HG02870 (cell line): Measurements from ENCODE around the gene RNF212.
"Not testable (repeated sequence)": the region's sequence is repeated elsewhere in the genome, so short reads cannot be mapped to it uniquely, and the experiment has no call there.

ENCODE experiments used
- ATAC-seq: cut with Tn5 transposase; IDR thresholded peaks from one replicate; pipeline ENCODE4 v1.9.1; 2021; ENCODE audit warnings: mild to moderate bottlenecking, moderate library complexity; ENCODE audit not compliant: unreplicated experiment

Gene RNF212, protein sequence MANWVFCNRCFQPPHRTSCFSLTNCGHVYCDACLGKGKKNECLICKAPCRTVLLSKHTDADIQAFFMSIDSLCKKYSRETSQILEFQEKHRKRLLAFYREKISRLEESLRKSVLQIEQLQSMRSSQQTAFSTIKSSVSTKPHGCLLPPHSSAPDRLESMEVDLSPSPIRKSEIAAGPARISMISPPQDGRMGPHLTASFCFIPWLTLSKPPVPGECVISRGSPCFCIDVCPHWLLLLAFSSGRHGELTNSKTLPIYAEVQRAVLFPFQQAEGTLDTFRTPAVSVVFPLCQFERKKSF

DNA sequence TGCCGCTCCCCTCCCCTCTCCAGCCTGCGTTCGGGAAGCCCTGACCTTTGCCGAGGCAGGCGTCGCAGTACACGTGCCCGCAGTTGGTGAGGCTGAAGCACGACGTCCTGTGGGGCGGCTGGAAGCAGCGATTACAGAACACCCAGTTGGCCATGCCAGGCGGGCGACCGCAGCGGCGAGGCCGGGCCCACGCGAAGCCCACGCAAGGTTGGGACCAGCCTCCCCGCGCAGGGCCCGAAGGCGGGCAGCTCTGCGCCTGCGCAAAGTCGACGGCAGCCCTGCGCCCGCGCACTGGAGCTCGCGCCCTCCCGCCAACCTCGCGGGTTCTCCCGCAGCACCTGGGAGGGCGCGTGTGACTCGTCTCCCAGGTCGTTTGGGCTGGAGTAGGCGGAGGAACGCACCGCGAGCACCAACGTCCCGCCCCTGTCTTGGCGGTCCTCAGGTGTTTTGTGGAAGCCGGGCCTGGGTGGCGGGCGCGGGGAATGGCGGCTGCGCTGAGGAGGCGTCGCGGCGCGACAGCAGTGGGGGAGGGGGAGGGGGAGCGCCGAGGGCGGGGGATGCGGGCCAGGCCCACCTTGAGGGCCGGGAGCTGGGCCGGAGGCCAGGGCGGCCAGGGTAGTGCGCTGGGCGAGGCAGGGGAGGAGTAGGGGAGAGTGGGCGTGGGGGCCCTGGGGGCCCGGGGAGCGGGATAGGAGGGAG lies at the start of gene RNF212:
TSS of gene RNF212 (minus strand) at position 254 of the 699 bp plus-strand sequence. CDS start at position 154, 100 bp downstream.
- no peak for ATAC-seq

DNA sequence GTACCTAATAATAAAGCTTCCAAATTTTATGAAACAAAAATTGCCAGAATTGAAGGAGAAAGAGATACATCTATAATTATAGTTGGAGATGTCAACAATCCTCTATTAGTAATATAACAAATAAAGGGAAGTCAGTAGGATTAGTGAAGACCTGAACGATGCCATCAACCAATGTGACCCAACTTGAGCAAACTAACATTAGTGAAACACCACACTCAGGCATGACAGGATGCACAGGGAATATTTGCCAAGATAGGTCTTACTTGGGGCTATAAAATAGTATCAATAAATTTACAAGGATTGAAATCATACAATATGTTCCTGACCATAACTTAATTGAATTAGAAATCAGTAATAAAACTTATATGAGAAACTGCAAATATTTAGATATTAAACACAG lies 47.0 kb upstream of the RNF212 start:
- ATAC-seq: no peak

DNA sequence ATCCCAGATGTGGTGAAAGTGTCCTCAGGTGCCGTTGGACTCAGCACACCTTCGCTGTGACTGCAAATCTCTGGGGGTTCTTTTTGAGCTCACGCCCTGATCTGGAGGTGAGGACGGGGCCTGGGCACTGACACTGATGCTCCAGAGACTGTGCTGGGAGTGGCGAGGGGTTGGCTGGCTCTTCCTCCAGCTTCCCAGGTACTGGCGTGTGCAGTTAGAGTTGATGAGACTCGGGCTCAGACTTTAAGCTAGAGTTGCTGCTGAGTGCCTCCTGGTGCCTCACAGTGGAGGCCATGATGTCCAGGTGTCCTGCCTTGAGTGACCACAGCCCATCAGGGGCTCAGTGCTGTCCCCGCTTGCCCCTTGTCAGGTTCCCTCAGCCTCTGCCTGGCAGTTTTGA lies 42.7 kb upstream of the RNF212 start:
- no peak for ATAC-seq

DNA sequence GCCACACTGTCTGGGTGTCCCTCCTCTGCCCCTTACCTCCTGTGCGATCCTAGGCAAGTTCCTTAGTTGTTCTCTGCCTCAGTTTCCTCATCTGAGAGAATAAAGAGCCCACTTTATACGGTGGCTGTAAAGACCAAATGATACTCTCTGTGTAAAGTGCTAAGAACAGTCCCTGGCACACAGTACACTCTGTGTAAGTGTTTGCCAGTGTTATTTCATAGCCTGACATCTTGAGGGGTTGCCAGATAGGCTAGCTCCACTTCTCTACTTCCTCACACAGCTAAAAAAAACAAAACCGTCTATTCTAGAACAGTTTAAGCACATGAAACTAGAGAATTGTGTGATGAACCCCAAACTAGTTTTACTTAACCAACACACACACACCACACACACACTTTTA lies 42.0 kb upstream of the RNF212 start:
- ATAC-seq: no peak

DNA sequence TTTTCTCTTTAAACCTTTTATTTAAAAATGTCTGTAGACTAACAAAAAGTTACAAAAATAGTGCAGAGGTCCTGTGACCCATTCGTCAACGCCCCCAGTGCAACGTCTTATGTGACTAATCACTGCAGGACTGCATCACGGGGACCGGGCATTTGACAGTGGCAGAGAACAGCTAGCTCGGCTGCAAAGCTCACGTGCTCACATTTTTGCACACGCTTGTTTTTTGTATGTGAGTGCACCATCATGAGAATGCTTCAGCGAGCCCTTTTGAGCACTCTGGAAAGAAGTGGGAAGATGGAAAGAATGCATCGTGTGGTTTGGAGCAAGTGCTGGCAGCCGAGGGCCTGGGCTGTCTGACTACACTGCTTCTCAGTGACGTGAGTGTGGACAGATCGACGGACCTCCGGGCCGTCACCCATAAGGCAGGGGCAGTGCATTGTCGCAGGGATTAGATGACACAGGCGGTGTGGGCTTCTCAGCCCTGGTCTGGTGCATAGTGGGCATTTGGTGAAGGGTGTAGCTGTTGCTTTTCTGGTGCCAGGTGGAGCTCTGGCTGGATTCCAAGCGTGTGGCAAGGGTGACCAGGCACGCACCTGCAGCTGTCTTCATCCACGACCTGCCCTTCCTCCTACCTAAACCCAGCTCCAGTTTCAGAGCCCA lies 41.3 kb upstream of the RNF212 start:
- no peak for ATAC-seq

DNA sequence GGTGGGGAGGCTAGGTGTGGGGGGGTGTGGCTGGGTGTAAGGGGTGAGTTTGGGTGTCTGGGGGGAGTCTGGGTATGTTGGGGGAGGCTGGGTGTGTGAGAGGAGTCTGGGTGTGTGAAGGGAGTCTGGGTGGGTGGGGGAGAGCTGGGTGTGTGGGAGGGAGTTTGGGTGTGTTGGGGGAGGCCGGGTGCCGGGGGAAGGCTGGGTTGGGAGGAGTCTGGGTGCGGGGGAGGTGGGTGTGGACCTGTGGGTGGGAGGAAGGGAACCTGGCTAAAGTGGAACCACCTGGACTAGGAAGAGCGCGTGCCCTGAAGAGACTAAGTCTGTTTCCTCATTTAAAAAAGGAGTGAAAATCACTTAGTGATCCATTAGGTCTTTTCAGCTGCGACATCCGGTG lies 40.8 kb upstream of the RNF212 start:
- ATAC-seq: no peak

DNA sequence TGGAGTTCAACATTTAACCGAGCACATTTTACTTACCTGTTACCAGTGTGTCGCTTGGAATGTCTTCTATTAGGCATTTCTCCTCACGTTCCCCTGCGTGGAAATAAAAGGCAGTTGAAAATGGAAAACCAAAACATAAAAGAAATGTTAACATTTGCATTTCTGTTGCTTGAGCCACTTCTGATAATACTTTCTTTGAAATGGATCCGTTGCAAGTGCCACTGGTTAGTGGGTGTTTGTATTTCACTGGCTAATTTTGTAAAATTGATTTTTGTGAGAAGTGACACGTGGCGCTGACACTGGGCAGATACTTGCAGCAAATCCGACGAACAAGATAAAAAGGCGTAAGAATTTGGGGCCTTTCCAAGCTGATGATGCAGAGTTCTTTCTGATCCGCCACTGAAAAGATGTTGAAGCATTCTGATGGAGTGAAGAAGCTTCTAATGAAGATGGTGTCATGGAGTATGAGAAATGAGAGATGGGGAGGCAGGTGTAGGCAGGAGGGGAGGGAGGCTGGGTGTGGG lies 40.3 kb upstream of the RNF212 start:
- ATAC-seq: no peak

DNA sequence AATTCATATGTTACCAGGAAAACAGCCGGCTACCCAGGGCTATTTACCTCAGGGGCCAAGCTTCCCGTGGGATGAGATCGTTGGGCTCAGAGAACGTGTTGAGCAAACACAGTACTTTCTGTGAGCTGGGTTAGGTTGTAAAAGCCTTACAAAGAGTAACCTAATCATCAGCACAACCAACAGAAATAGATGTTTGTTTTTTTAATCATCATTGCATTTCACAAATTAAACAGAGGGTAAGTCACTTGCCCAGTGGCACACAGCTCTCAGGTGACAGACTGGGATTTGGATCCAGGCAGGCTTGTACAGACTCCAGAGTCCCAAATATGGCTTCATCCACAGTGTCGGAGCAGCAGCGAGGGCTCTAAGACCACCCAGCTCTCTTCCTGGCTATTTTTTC lies 38.9 kb upstream of the RNF212 start:
- no peak for ATAC-seq

DNA sequence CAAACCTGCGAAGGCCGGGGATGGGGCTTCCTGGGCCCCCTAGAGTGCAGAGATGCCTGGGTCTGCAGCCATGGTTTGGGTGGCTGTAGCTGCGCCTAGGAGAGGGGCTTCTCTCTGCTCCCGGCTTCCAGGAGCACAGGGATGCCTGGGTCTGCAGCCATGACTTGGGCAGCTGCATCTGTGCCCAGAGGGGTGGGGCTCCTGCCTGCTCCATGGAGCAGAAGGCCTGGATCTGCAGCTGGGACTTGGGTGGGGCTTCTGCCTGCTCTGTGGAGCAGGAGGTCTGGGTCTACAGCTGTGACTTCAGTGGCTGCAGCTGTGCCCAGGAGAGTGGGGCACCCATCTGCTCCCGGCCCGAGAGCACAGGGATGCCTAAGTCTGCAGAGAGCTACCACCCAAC lies 38.2 kb upstream of the RNF212 start:
- ATAC-seq: no peak

DNA sequence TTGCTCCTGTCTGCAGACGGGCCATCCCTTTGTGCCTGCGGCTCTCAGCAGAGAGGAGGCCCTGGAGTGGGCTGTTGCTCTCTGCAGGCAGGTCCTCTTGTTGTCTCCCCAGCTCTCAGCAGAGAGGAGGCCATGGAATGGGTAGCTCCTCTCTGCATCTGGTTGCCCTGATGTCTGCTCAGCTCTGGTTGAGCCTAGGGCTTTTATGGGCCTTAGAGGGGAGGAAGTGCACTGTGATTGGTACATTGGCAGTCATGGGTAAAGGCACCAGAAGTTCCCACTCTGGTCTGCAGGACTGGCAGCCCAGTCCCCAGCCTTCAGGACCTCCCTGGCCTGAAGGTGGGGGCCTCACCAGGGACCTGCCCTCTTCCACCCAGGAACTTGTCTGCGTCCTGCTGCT lies 37.5 kb upstream of the RNF212 start:
- no peak for ATAC-seq

DNA sequence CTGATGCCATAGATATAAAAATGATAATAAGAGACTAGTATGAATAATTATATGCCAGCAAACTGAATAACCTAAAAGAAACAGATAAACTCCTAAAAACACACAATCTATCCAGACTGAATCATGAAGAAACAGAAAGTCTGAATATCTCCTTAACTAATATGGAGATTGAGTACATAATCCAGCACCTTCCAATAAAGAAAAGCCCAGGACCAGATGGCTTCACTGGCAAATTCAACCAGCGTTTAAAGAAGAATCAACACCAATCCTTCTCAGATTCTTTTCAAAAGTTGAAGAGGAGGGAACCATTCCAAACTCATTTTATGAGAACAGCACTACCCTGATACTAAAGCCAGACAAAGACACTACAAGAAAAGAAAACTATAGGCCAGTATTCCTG lies 26.5 kb upstream of the RNF212 start:
- no peak for ATAC-seq

DNA sequence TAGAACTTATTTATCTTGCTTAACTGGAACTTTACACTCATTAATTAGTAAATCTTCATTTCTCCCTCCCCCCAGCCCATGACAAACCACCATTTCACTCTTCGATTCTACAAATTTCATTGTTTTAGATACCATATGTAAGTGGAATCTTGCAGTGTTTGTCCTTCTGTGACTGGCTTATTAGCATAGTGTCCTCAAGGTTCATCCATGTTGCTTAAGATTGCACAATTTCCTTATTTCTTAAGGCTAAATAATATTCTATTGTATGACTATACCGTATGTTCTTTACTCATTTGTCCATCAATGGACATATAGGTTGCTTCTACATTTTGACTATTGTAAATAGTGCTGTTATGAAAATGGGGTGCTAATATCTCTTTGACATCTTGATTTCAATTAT lies 24.5 kb upstream of the RNF212 start:
- ATAC-seq: no peak

DNA sequence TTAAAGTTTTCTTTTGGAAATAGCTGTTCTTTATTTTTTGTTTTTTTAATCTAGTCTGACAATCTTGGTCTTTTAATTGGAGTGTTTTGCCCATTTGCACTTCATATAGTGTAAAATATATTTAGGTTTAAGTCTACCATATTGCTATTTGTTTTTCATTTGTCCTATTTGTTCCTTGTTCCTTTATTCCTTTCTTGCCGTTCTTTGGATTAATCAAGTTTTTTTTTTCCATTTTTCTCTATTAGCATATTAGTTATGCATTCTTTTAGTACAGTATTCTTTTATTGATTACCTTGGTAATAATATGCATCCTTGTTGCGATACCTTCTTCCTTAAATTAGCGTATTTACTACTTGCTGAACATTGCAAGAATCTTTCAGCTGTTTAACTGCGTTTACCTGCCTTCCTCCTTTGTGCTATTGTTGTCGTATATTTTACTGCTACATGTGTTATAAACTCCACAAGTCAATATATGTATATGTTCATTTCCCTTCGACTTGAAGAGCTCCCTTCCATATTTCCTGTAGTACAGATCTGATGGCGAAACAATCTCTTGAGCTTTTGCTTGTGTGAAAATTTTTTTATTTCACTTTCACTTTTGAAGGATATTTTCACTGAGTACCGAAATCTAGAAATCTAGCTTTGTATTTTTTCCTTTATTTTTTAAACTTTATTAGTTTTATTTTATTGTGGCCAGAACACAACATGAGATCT lies 23.9 kb upstream of the RNF212 start:
- no peak for ATAC-seq

DNA sequence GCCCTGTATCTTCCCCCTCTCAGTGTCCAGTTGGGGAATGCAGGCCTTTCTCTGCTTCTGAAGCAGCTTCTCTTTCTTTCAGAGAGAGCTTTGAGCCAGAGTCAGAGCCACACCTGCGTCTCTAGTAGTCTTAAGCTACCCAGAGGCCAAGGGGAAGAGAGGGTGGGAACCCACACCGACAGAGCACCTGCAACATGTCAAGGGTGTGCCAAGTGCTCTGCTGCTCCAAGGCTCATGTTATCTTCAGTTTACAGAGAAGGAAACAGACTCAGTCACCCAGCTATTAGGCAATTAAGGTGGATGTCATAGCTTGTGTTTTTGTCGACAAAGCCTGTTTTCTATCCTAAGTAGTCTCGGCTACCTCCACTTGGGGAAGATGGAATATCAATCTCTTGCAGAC lies 22.7 kb upstream of the RNF212 start:
- no peak for ATAC-seq

DNA sequence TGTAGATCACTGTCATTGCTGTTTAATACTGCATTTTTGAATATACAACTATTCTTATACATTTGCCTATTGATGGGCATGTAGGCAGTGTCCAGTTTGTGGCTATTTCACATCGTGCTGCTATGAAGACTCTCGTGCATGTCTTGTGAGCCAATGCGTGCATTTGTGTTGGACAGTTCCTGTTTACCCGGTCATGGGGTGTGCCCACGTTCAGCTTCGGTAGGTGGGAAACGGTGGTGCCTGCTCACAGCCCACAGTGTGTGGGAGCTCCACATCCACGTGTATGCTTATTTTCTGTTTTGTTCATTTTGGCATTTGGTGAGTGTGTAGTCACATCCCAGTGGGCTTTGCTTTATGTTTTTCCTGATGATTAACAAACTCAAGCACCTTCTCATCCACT lies 19.7 kb upstream of the RNF212 start:
- no peak for ATAC-seq

DNA sequence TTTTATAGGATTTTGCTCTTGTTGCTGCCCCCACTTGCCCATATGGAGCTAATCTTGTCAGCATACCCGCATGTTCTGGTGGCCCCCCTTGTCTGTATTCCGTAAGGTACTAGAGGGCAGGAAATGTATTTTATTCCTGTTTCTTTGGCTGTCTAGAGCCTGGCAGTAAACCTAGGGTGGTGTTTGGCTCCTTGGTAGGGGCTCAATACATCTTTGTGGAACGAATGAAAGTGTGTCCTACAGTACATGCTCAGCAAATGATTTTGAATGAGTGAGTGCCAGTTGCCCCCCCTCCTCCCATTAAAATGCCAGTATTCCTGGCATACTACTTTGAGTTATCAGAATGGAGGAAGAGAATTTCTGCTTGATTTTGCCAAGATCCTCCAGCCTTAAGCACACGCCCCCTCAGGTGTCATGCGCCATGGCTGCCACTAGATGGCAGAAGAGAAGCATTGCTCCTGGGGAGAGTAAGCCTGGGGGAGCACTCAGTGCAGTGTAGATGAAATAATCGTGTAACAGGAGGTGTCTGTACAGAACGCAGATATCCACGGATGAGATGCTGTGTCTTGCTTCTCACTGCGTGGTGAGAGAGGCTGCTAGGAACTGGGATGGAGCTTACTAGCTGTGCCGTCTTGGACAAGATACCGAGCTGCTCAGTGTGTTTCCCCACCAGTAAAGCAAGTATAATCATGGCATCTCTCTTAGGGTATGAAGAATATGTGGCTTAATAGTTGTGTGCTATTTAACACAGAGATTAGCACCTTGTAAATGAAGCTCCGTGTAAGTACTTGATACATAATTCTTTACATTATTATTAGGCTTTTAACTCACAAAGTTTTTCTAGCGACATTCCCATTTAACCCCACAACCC lies 17.2 kb upstream of the RNF212 start:
- ATAC-seq: peak; percentile 61

DNA sequence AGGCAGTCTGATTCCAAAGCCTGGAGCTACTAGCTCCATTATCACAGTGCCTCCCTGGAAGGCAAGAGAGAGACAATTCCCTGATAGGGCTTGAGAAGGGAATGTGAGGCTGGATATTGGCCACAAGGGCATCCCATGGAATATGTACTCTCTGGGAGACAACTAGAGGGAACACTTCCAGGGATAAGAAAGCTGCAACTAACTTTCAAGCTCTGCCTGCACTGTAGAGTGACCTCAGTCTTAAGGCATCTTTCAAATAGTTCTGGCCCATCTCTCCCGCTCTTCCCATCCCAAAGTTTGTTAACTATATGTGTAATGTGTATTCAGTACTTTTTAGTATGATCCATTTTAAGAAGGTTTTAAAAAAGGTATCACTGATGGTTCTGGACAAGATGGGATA lies 13.1 kb upstream of the RNF212 start:
- ATAC-seq: no peak

DNA sequence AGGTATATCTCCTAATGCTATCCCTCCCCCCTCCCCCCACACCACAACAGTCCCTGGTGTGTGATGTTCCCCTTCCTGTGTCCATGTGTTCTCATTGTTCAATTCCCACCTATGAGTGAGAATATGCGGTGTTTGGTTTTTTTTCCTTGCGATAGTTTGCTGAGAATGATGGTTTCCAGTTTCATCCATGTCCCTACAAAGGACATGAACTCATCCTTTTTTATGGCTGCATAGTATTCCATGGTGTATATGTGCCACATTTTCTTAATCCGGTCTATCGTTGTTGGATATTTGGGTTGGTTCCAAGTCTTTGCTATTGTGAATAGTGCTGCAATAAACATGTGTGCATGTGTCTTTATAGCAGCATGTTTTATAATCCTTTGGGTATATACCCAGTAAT lies 12.1 kb upstream of the RNF212 start:
- ATAC-seq: not testable (repeated sequence)

DNA sequence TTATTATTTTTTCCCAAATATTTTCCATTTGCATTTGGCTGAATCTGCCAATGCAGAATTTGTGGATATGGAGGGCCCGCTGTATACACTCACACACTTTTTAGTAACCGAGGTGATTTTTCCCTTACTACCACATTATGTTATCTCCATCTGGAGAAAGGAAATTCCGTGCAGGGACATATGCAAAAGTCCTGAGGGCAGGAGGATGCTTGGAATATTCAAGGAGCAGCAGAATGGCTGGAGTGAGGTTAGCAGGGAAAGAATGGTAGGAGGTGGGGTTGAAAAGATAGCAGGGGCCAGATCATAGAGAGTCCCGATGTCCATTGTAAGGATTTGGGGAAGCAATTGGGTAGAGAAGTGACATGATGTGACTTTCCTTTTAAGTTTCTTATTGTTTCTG lies 11.5 kb upstream of the RNF212 start:
- ATAC-seq: no peak

DNA sequence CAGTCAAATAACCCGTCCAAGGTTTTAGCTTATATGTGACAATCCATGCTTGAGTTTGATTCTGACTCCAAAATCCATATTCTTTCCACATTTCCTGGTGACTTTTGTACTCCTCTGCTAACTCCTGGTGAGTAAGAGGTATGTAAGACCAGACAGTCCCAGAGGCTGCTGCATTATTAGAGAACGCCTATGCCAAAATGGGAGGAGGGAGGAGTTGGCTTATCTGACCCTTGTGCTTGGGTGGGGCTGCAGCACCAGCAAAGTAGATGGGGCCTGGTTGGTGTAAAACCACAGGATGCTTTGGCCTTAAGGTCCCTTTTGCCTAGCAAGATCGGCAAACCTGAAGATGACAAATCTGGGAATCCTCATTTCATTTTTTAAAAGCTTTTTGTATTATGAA lies 9.1 kb upstream of the RNF212 start:
- ATAC-seq: no peak
